DMS 273 (cell line): Measurements from ENCODE around the gene RAB43.

Experiments used
- DNase-seq: peaks from one replicate; lab custom pipeline; 2025; ENCODE audit not compliant: unreplicated experiment; lab: John Stamatoyannopoulos, UW

RAB43 gene

GRCh38 chr3:129061888-129062834 lies 59.4 kb downstream of the RAB43 start:
- DNase-seq, result no peak

GRCh38 chr3:129061023-129061887 lies 60.3 kb downstream of the RAB43 start:
- DNase-seq, result no peak

- DNase-seq, result no peak
These were observed 61.2 kb downstream of the RAB43 start, which contains the start of gene GP9 for GRCh38 chr3:129060276-129061022. Gene GP9 (plus strand): TSS chr3:129060779. CDS start chr3:129061740, 961 bp downstream.

- DNase-seq, result peak; percentile 52
These were observed 62.2 kb downstream of the RAB43 start for GRCh38 chr3:129059311-129059958.

GRCh38 chr3:129058441-129059200 lies 63.0 kb downstream of the RAB43 start:
- peak; percentile 95 for DNase-seq

- no peak for DNase-seq
These were observed 64.4 kb downstream of the RAB43 start for GRCh38 chr3:129057249-129057648.

GRCh38 chr3:129056451-129057173 lies 65.0 kb downstream of the RAB43 start:
- DNase-seq, result peak; percentile 29

- no peak for DNase-seq
These were observed 66.9 kb downstream of the RAB43 start for GRCh38 chr3:129054605-129055104.

GRCh38 chr3:129052675-129053074 lies 68.9 kb downstream of the RAB43 start:
- peak; percentile 64 for DNase-seq

GRCh38 chr3:129051871-129052340 lies 69.7 kb downstream of the RAB43 start:
- DNase-seq, result no peak

- no peak for DNase-seq
These were observed 70.9 kb downstream of the RAB43 start for GRCh38 chr3:129050556-129051295.

- no peak for DNase-seq
These were observed 74.1 kb downstream of the RAB43 start for GRCh38 chr3:129047553-129047839.

GRCh38 chr3:129046732-129047552 lies 74.7 kb downstream of the RAB43 start:
- DNase-seq, result no peak

- DNase-seq, result no peak
These were observed 75.4 kb downstream of the RAB43 start for GRCh38 chr3:129046037-129046731.

- no peak for DNase-seq
These were observed 75.9 kb downstream of the RAB43 start for GRCh38 chr3:129045675-129046036.

GRCh38 chr3:129040579-129041300 lies 80.9 kb downstream of the RAB43 start:
- DNase-seq, result no peak
